A549 (cell line): ENCODE measurements around the gene APC. TPM values are rescaled to one million over a fixed set of nuclear protein-coding genes. Genes with fewer than 3 reads are reported as not detected.

Experiments used
- ATAC-seq, 2 experiments: fragments of 200-7000 bp in 1 of 2; fragments of >200 bp in 1 of 2; cut with Nextera tagmentation in 1 of 2; cut with Tn5 transposase in 1 of 2; 3 replicates each; pipeline versions ENCODE4 v1.8.0 to v1.9.1; 2018 to 2020; ENCODE audit warnings: mild to moderate bottlenecking in 1 of 2, moderate library complexity in 1 of 2
- CTCF ChIA-PET: fragments of 300-600 bp; sonication (Branson Sonifier 250); formaldehyde crosslinking; extraction: SDS; loops from one replicate; lab custom pipeline; 2021; ENCODE audit warnings: antibody characterized with exemption, inconsistent platforms; lab: Yijun Ruan, JAX
- POLR2A ChIA-PET: fragments of 350-600 bp; formaldehyde crosslinking; extraction: SDS; loops from one replicate; lab custom pipeline; 2021; ENCODE audit warnings: antibody characterized with exemption, inconsistent platforms; lab: Yijun Ruan, JAX
- DNase-seq, 2 experiments: peaks; one replicate each; pipeline versions ENCODE4 v3.0.0 to v3.0.0-alpha.2; 2011 to 2016; ENCODE audit warnings: low read depth in 1 of 2, low spot score in 1 of 2
- FAIRE-seq: peaks from 2 replicates; lab custom pipeline; 2011; peaks lifted over from hg19 to GRCh38; lab: Jason Lieb, UNC
- H3K27ac ChIP-seq, 2 experiments: fragments of >200 bp; sonication (Bioruptor Twin); formaldehyde crosslinking; 3 replicates each; pipeline ENCODE4 v1.5.1; 2016 to 2017
- H3K4me1 ChIP-seq: fragments of >200 bp; sonication (Bioruptor Twin); formaldehyde crosslinking; 3 replicates; pipeline ENCODE4 v1.6.1; 2016
- H3K4me2 ChIP-seq: fragments of >200 bp; sonication (Bioruptor Twin); formaldehyde crosslinking; 3 replicates; pipeline ENCODE4 v1.6.1; 2016
- H3K4me3 ChIP-seq: fragments of >200 bp; sonication (Bioruptor Twin); formaldehyde crosslinking; 3 replicates; pipeline ENCODE4 v1.5.1; 2016
- H3K9me3 ChIP-seq: fragments of >200 bp; sonication (Bioruptor Twin); formaldehyde crosslinking; 3 replicates; pipeline ENCODE4 v1.6.1; 2016
- BCL3 ChIP-seq: fragments of >200 bp; sonication (Bioruptor Twin); formaldehyde crosslinking; IDR thresholded peaks from 3 replicates; pipeline ENCODE4 v1.6.1; 2016
- E2F6 ChIP-seq: IDR thresholded peaks from 2 replicates; pipeline ENCODE4 v1.6.1; 2012; ENCODE audit warnings: low read depth, borderline replicate concordance
- EHF ChIP-seq: fragments of 250-450 bp; sonication (Bioruptor Pico); IDR thresholded peaks from 2 replicates; pipeline ENCODE4 v1.5.0; 2020; ENCODE audit warnings: mild to moderate bottlenecking
- EP300 ChIP-seq, 2 experiments: fragments of >200 bp; sonication (Bioruptor Twin); formaldehyde crosslinking; IDR thresholded peaks; 2 replicates in 1 of 2; 3 replicates in 1 of 2; pipeline ENCODE4 v1.6.1; 2016 to 2017
- FOSB ChIP-seq: fragments of 250-450 bp; sonication (Bioruptor Pico); IDR thresholded peaks from 2 replicates; pipeline ENCODE4 v1.5.0; 2020; ENCODE audit warnings: mild to moderate bottlenecking, moderate library complexity
- FOSL2 ChIP-seq, 2 experiments: fragments of 450-650 bp in 1 of 2; fragments of >200 bp in 1 of 2; sonication (Bioruptor Twin) in 1 of 2; formaldehyde crosslinking; IDR thresholded peaks; 2 replicates each; pipeline versions ENCODE4 v1.5.0 to v1.6.1; 2016 to 2020; ENCODE audit warnings: mild to moderate bottlenecking in 1 of 2, moderate library complexity in 1 of 2
- GATA3 ChIP-seq: IDR thresholded peaks from 2 replicates; pipeline ENCODE4 v1.6.1; 2012; ENCODE audit warnings: borderline replicate concordance
- HDAC2 ChIP-seq: fragments of 200-600 bp; sonication (generic); IDR thresholded peaks from 2 replicates; pipeline ENCODE4 v1.6.1; 2016
- HMGXB4 ChIP-seq: fragments of 250-450 bp; sonication (Bioruptor Pico); IDR thresholded peaks from 2 replicates; pipeline ENCODE4 v1.5.0; 2021; ENCODE audit warnings: mild to moderate bottlenecking, moderate library complexity, borderline replicate concordance
- HOXB5 ChIP-seq: fragments of 250-450 bp; sonication (Bioruptor Pico); IDR thresholded peaks from 2 replicates; pipeline ENCODE4 v1.5.0; 2020; ENCODE audit warnings: mild to moderate bottlenecking, moderate library complexity
- JUN ChIP-seq, 2 experiments: fragments of >200 bp; sonication (Bioruptor Twin); formaldehyde crosslinking; IDR thresholded peaks; 2 replicates in 1 of 2; 3 replicates in 1 of 2; pipeline ENCODE4 v1.6.1; 2016 to 2017
- MAZ ChIP-seq: fragments of 150-350 bp; IDR thresholded peaks from 2 replicates; pipeline ENCODE4 v1.6.1; 2014; ENCODE audit warnings: antibody characterized with exemption, low read depth, low read length, borderline replicate concordance
- NPAS2 ChIP-seq: fragments of 250-450 bp; sonication (Bioruptor Pico); IDR thresholded peaks from 2 replicates; pipeline ENCODE4 v1.8.0; 2022; ENCODE audit warnings: mild to moderate bottlenecking, moderate library complexity, borderline replicate concordance
- PHF8 ChIP-seq: fragments of 200-600 bp; sonication (generic); IDR thresholded peaks from 2 replicates; pipeline ENCODE4 v1.6.1; 2016; ENCODE audit warnings: low read depth, mild to moderate bottlenecking, antibody characterized with exemption, moderate library complexity, borderline replicate concordance
- RARB ChIP-seq: fragments of 250-450 bp; sonication (Bioruptor Pico); IDR thresholded peaks from 2 replicates; pipeline ENCODE4 v1.8.0; 2021; ENCODE audit warnings: mild to moderate bottlenecking, moderate library complexity
- RCOR1 ChIP-seq: fragments of 150-350 bp; IDR thresholded peaks from 2 replicates; pipeline ENCODE4 v1.6.1; 2014; ENCODE audit warnings: antibody characterized with exemption, low read length, low read depth
- SMC3 ChIP-seq: fragments of >200 bp; sonication (Bioruptor Twin); formaldehyde crosslinking; IDR thresholded peaks from 3 replicates; pipeline ENCODE4 v1.6.1; 2018; ENCODE audit warnings: inconsistent platforms
- SREBF2 ChIP-seq: fragments of 450-650 bp; IDR thresholded peaks from 2 replicates; pipeline ENCODE4 v1.6.1; 2014; ENCODE audit warnings: mild to moderate bottlenecking, moderate library complexity
- TFCP2L1 ChIP-seq: fragments of 250-450 bp; sonication (Bioruptor Pico); IDR thresholded peaks from 2 replicates; pipeline ENCODE4 v1.5.0; 2021; ENCODE audit warnings: mild to moderate bottlenecking
- TP53 ChIP-seq: fragments of 250-450 bp; sonication (Bioruptor Pico); IDR thresholded peaks from 2 replicates; pipeline ENCODE4 v1.5.0; 2021; ENCODE audit warnings: mild to moderate bottlenecking, moderate library complexity
- ZC3H11A ChIP-seq: fragments of 450-650 bp; IDR thresholded peaks from 2 replicates; pipeline ENCODE4 v1.6.1; 2014; ENCODE audit warnings: antibody characterized with exemption, mild to moderate bottlenecking
- ZNF302 ChIP-seq: fragments of 250-450 bp; sonication (Bioruptor Pico); IDR thresholded peaks from 2 replicates; pipeline ENCODE4 v1.9.0; 2021; ENCODE audit warnings: inconsistent platforms, mild to moderate bottlenecking, moderate library complexity
- WGBS: methylation state at CpG from one replicate; pipeline ENCODE4 v1.1.6; 2017; ENCODE audit errors: missing lambda C conversion rate; 5-methylcytosine and 5-hydroxymethylcytosine counted together
- polyA plus RNA-seq, 4 experiments: library from polyadenylated mRNA; depleted of rRNA in 3 of 4; stranded (reverse); fragments of >200 nt; fragmentation: RNase III in 1 of 4; extraction: RNeasy Plus Mini Kit Qiagen cat#74134 plus additional on column Dnase treatment in 1 of 4; gene quantifications; 2 replicates in 3 of 4; 3 replicates in 1 of 4; pipeline ENCODE4 v1.2.3, GENCODE V29; 2011 to 2017
- TF ChIP-seq, protein P1 (sequence below): fragments of >200 bp; sonication (Bioruptor Twin); formaldehyde crosslinking; IDR thresholded peaks from 3 replicates; pipeline ENCODE4 v1.5.1; 2016

APC gene
- polyA plus RNA-seq, 2 of the 4 experiments (the other 2 are of a cell fraction): 10.6 to 21.2 TPM

GRCh38 chr5:112880219-112880964 lies 142.7 kb downstream of the APC start (continued):
- TF ChIP-seq FOSL2 (IDR thresholded peaks at IDR 0.05) (no peak), FOSL2 (CRISPR knock-in tag; IDR thresholded peaks at IDR 0.05) (no peak), BCL3 (no peak), ZNF302 (CRISPR knock-in tag) (no peak)

GRCh38 chr5:112883192-112883591 lies 145.5 kb downstream of the APC start:
- POLR2A ChIA-PET: no interaction called here
- H3K4me3 ChIP-seq: no peak overlapping the region
- ATAC-seq (no peak), FAIRE-seq (no peak), DNase-seq (no peak)
- CTCF ChIA-PET: interaction anchor here (1.1 to 2.7 kb wide), 2 partner anchors 10 to 13 kb away, joined by 7 to 8 read pairs; no protein-coding TSS in a partner anchor
- no peaks in the 10 kb centered on the region for H3K9me3 ChIP-seq
- H3K4me1 ChIP-seq: peaks cover 10% of the 10 kb centered on the region; the same call in 2 of the 3 replicates
- 96% methylated on average over 2 of the region's 2 CpGs for WGBS
- H3K27ac ChIP-seq: no peak overlapping the region
- TF ChIP-seq MAZ (no peak), TFCP2L1 (CRISPR knock-in tag) (no peak), NPAS2 (no peak), HOXB5 (CRISPR knock-in tag) (no peak), SMC3 (no peak), ZC3H11A (no peak), EHF (CRISPR knock-in tag) (no peak), JUN (IDR thresholded peaks at IDR 0.05) (no peak), SREBF2 (no peak), TP53 (CRISPR knock-in tag) (no peak), HMGXB4 (no peak), GATA3 (no peak), RCOR1 (no peak), HDAC2 (no peak), PHF8 (no peak), EP300 (IDR thresholded peaks at IDR 0.05) (no peak), FOSB (CRISPR knock-in tag) (no peak), E2F6 (no peak), RARB (CRISPR knock-in tag) (no peak)
- TF ChIP-seq, protein P1, sequence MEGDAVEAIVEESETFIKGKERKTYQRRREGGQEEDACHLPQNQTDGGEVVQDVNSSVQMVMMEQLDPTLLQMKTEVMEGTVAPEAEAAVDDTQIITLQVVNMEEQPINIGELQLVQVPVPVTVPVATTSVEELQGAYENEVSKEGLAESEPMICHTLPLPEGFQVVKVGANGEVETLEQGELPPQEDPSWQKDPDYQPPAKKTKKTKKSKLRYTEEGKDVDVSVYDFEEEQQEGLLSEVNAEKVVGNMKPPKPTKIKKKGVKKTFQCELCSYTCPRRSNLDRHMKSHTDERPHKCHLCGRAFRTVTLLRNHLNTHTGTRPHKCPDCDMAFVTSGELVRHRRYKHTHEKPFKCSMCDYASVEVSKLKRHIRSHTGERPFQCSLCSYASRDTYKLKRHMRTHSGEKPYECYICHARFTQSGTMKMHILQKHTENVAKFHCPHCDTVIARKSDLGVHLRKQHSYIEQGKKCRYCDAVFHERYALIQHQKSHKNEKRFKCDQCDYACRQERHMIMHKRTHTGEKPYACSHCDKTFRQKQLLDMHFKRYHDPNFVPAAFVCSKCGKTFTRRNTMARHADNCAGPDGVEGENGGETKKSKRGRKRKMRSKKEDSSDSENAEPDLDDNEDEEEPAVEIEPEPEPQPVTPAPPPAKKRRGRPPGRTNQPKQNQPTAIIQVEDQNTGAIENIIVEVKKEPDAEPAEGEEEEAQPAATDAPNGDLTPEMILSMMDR: no peak
- no peak overlapping the region for H3K4me2 ChIP-seq
